ENCODE data around the gene CCR3. TPM values are rescaled to one million over a fixed set of nuclear protein-coding genes. Genes with fewer than 3 reads are reported as not detected.
A peak's percentile ranks its signal among the peaks of the same experiment; 100 is the strongest.
"Not testable (repeated sequence)": the region's sequence is repeated elsewhere in the genome, so short reads cannot be mapped to it uniquely, and the experiment has no call there.

The CCR3 gene
- total and polyA plus RNA-seq, 2 donors, result 0.27 to 0.33 TPM

DNA sequence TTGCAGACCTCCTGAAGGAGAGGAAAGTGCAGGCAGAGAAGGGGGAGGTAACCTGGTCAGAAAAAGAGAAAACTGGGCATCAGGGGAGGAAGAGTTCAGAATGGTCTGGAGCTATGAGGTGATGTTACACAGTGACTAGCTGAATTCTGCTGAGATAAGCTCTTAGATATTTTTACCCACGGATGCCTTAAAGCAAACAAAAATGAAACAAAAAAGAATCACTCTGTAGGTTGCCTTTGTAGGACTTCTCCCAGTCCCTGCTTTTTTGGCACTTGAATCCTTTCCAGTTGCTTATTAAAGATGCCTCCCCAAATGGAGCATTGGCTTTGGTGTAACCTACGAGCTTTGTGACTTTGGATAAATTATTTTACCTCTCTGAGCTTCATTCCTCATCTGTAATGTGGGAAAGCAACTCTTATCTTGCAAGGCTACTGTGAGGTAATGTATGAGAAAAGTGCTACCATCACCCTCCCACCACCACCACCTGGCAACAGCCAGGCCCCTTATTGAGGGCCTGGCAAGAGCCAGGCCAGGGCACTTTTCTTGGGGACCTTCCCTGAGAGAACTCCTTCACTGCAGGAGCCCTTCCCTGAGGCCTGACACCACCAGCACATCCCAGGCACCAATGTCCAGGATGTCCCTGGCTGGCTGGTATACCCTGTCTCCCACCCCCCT lies 36.8 kb upstream of the CCR3 start:
- Histone ChIP-seq H3K27ac (ENCODE audit: low read depth in 1 of 2, low read length in 1 of 2) (no peak overlapping the region), H3K4me3 (ENCODE audit: low read length in 2 of 2) (no peak overlapping the region), H3K36me3 (ENCODE audit: control insufficient read depth in 2 of 2, insufficient read depth in 2 of 2, low read length in 1 of 2) (no peaks in the 10 kb centered on the region), H3K4me1 (ENCODE audit: control insufficient read depth in 2 of 2, insufficient read depth in 2 of 2, low read length in 2 of 2) (peaks cover 7 to 53% of the 10 kb centered on the region in 2 donors), H3K27me3 (ENCODE audit: control insufficient read depth in 2 of 2, insufficient read depth in 1 of 2, low read length in 1 of 2) (no peaks in the 10 kb centered on the region), H3K9me3 (ENCODE audit: control insufficient read depth in 2 of 2, insufficient read depth in 1 of 2, low read length in 1 of 2) (peaks cover 0 to 6% of the 10 kb centered on the region in 2 donors)
- 77% methylated on average over 2 of the region's 2 CpGs for WGBS
- no peak for DNase-seq (ENCODE audit: low read depth in 6 of 9, low spot score in 9 of 9)

DNA sequence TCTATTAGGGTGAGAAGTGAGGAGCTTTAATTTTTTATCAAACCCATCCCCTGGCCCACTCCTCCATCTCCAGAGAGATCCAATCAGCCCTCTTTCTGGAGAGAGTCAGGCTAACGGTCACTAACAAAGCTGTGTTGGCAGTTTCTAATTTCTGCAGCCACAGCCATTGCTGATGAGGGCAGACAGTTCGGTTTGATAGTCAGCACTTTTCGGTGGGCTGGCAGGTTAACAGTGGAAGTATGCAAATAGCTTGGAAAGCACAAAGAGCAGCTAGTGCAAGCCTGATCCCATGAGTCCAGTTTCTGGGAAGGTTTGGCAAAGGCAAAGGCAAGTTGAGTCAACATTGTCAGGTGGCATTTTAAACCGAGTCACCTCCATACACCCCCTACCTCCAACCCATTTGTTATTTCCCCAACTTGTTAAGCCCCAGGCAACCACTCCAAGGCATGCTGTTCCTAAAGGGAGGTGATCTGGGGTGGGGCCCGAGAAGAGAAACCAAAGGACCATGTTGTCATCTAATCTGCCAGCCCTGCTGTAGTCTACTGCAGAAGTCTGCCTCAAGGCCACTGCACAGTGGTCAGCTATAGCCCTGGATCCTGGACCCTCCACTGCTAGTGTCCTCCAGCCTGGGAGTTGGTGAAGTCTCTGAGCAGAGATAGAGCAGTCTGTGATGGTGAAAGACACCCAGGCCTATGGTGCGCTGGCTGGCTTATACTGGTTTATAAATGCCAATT lies 35.8 kb upstream of the CCR3 start:
- WGBS, result 94% methylated on average over 6 of the region's 6 CpGs
- H3K4me3 ChIP-seq (ENCODE audit: low read length in 2 of 2), result no peak overlapping the region

DNA sequence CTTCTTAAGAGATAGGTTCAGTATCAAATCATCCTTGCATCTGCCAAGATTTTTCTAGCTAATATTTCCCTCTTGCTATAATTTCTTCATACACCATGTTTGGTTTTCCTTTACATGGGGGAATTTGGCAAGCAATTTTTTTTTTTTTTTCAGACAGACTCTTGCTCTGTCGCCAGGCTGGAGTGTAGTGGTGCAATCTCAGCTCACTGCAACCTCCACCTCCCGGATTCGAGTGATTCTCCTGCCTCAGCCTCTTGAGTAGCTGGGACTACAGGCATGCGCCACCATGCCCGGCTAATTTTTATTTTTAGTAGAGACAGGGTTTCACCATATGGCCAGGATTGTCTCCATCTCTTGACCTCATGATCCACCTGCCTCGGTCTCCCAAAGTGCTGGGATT lies 34.7 kb upstream of the CCR3 start:
- H3K27me3 ChIP-seq (ENCODE audit: control insufficient read depth in 2 of 2, insufficient read depth in 1 of 2, low read length in 1 of 2); H3K9me3 ChIP-seq (ENCODE audit: control insufficient read depth in 2 of 2, insufficient read depth in 1 of 2, low read length in 1 of 2); H3K36me3 ChIP-seq (ENCODE audit: control insufficient read depth in 2 of 2, insufficient read depth in 2 of 2, low read length in 1 of 2); DNase-seq (ENCODE audit: low read depth in 6 of 9, low spot score in 9 of 9): not testable (repeated sequence)
- H3K27ac ChIP-seq (ENCODE audit: low read depth in 1 of 2, low read length in 1 of 2), result peak overlapping the region in 1 of 2 donors; percentile 14
- 96% methylated on average over 6 of the region's 6 CpGs for WGBS
- H3K4me1 ChIP-seq (ENCODE audit: control insufficient read depth in 2 of 2, insufficient read depth in 2 of 2, low read length in 2 of 2), result peaks cover 7 to 68% of the 10 kb centered on the region in 2 donors
- H3K4me3 ChIP-seq (ENCODE audit: low read length in 2 of 2), result peak overlapping the region in 1 of 2 donors; percentile 14

More for the DNA sequence above, 35.8 kb upstream of the CCR3 start:
- H3K27me3 ChIP-seq (ENCODE audit: control insufficient read depth in 2 of 2, insufficient read depth in 1 of 2, low read length in 1 of 2), result no peaks in the 10 kb centered on the region
- H3K27ac ChIP-seq (ENCODE audit: low read depth in 1 of 2, low read length in 1 of 2), result no peak overlapping the region
- no peak for DNase-seq (ENCODE audit: low read depth in 6 of 9, low spot score in 9 of 9)
- H3K9me3 ChIP-seq (ENCODE audit: control insufficient read depth in 2 of 2, insufficient read depth in 1 of 2, low read length in 1 of 2), result peaks cover 0 to 6% of the 10 kb centered on the region in 2 donors
- H3K36me3 ChIP-seq (ENCODE audit: control insufficient read depth in 2 of 2, insufficient read depth in 2 of 2, low read length in 1 of 2), result no peaks in the 10 kb centered on the region
- peaks cover 7 to 58% of the 10 kb centered on the region in 2 donors for H3K4me1 ChIP-seq (ENCODE audit: control insufficient read depth in 2 of 2, insufficient read depth in 2 of 2, low read length in 2 of 2)

DNA sequence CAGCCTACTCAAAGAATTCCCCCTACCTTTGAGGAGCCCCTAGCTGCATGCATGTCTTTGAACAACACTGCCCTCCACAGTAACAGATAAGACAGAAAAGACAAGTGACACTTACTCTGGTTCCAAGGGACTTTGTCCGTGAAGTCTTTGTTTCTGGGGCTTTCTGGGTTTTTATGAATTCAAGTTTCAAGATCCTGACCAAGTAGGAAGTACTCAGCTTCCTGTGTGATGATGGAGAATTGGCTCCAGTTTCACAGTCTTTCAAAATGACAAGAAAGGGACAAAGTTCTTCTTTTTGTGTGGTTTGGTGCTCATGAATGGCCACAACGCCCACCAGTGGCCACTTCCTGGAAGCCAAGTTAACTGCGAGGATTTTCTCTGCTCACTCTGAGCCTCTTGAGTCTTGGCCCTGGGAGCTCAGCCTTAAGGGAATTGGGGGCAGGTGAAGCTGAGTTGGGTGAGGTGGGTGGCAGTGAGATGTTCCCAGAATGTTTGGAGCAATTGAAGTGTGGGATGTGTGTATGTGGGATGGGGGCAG lies 34.0 kb upstream of the CCR3 start, which contains the start of gene CCR1:
Gene CCR1 (minus strand): TSS at position 147 of the 538 bp plus-strand sequence. CDS start 4,000 bp downstream, outside the sequence.
- H3K27me3 ChIP-seq (ENCODE audit: control insufficient read depth in 2 of 2, insufficient read depth in 1 of 2, low read length in 1 of 2), result no peaks in the 10 kb centered on the region
- 10% methylated on average over 3 of the region's 3 CpGs for WGBS
- peak in 2 of 9 donors; percentile 34 to 70 for DNase-seq (ENCODE audit: low read depth in 6 of 9, low spot score in 9 of 9)
- H3K4me1 ChIP-seq (ENCODE audit: control insufficient read depth in 2 of 2, insufficient read depth in 2 of 2, low read length in 2 of 2), result peaks cover 10 to 75% of the 10 kb centered on the region in 2 donors
- peak within 1 kb of the TSS in 1 of 2 donors; percentile 14 for H3K27ac ChIP-seq (ENCODE audit: low read depth in 1 of 2, low read length in 1 of 2)
- H3K4me3 ChIP-seq (ENCODE audit: low read length in 2 of 2), result peak within 1 kb of the TSS in 1 of 2 donors; percentile 14
- peaks cover 0 to 6% of the 10 kb centered on the region in 2 donors for H3K9me3 ChIP-seq (ENCODE audit: control insufficient read depth in 2 of 2, insufficient read depth in 1 of 2, low read length in 1 of 2)
- H3K36me3 ChIP-seq (ENCODE audit: control insufficient read depth in 2 of 2, insufficient read depth in 2 of 2, low read length in 1 of 2), result no peaks in the 10 kb centered on the region

DNA sequence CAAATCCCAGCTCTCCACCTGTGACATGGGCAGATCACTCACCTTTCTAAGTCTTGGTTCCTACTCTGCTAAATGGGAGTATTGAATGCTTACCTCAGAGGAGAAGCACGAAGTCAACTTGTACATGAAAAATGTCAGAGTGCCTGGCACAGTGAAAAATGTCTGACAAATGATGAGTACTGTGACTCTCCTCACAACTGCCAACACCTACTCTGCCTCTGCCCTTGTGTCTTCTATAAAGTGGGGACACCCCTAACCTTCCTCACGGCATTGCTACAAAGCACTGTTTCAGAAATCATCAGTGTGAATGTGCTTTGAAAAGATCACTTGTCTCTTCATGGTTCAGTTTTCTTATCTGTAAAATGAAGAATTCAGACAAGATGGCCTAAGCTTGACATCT lies 33.2 kb upstream of the CCR3 start:
- Histone ChIP-seq H3K36me3 (ENCODE audit: control insufficient read depth in 2 of 2, insufficient read depth in 2 of 2, low read length in 1 of 2) (no peaks in the 10 kb centered on the region), H3K27ac (ENCODE audit: low read depth in 1 of 2, low read length in 1 of 2) (no peak overlapping the region), H3K27me3 (ENCODE audit: control insufficient read depth in 2 of 2, insufficient read depth in 1 of 2, low read length in 1 of 2) (no peaks in the 10 kb centered on the region), H3K4me3 (ENCODE audit: low read length in 2 of 2) (no peak overlapping the region), H3K4me1 (ENCODE audit: control insufficient read depth in 2 of 2, insufficient read depth in 2 of 2, low read length in 2 of 2) (peaks cover 18 to 83% of the 10 kb centered on the region in 2 donors), H3K9me3 (ENCODE audit: control insufficient read depth in 2 of 2, insufficient read depth in 1 of 2, low read length in 1 of 2) (peaks cover 0 to 6% of the 10 kb centered on the region in 2 donors)
- WGBS, result 46% methylated on average over 2 of the region's 2 CpGs
- DNase-seq (ENCODE audit: low read depth in 6 of 9, low spot score in 9 of 9), result peak in 1 of 9 donors; percentile 24

DNA sequence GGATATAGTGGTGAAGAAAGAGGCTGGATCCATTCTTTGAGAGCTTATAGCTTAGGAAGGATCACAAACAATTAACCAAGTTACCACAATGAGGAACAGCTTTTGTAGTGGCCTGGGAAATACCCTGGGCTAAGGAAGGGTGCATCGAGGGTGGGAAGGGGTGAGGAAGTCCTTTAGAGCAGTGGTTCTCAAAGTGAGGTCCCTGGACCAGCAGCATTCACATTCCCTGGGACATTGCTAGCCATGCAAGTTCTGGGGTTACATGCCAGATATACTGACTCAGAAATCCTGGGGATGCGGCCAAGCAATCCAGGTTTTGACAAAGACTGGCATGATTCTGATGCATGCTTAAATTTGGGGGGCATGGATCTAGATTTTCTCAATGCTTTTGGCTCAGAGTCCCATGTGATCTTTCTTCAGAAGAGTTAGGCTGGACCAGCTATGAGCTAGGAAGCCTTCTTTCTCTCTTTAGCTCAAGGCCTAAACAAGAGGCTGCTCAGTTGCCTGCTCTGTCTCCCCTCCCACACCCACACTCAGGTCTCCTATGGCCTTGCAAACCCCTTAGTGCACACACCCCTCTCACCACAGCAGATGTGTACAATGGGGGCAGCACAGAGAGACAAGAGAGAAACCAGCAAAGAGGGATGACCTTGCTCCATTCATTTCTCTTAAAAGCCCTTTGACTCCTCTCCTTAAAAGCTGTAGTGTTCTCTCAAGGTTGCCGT lies 32.4 kb upstream of the CCR3 start:
- peaks cover 22 to 89% of the 10 kb centered on the region in 2 donors for H3K4me1 ChIP-seq (ENCODE audit: control insufficient read depth in 2 of 2, insufficient read depth in 2 of 2, low read length in 2 of 2)
- H3K36me3 ChIP-seq (ENCODE audit: control insufficient read depth in 2 of 2, insufficient read depth in 2 of 2, low read length in 1 of 2), result no peaks in the 10 kb centered on the region
- no peaks in the 10 kb centered on the region for H3K27me3 ChIP-seq (ENCODE audit: control insufficient read depth in 2 of 2, insufficient read depth in 1 of 2, low read length in 1 of 2)
- peaks cover 0 to 2% of the 10 kb centered on the region in 2 donors for H3K9me3 ChIP-seq (ENCODE audit: control insufficient read depth in 2 of 2, insufficient read depth in 1 of 2, low read length in 1 of 2)
- H3K27ac ChIP-seq (ENCODE audit: low read depth in 1 of 2, low read length in 1 of 2), result no peak overlapping the region
- WGBS, result 75% methylated on average over 3 of the region's 3 CpGs
- H3K4me3 ChIP-seq (ENCODE audit: low read length in 2 of 2), result no peak overlapping the region
- peak in 1 of 9 donors; percentile 27 for DNase-seq (ENCODE audit: low read depth in 6 of 9, low spot score in 9 of 9)

DNA sequence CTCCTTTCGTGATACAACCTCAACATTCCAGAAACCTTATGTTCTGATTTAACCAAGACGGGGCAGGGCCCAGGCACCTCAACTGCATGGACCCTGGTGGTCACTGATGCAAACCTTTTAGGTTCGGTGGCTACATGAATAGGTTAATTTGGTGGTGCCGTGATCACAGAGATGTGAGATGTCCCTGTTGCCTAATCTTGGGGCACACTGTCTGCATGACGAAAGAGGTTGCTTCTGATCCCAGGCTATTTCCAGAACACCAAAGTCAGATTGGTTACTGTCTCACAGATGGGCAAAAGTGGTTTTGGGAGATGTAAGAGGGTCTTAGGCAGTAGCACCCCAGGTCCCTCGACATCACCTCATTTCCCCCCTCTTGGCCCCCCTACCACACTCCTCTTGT lies 30.2 kb upstream of the CCR3 start:
- peaks cover 22 to 76% of the 10 kb centered on the region in 2 donors for H3K4me1 ChIP-seq (ENCODE audit: control insufficient read depth in 2 of 2, insufficient read depth in 2 of 2, low read length in 2 of 2)

DNA sequence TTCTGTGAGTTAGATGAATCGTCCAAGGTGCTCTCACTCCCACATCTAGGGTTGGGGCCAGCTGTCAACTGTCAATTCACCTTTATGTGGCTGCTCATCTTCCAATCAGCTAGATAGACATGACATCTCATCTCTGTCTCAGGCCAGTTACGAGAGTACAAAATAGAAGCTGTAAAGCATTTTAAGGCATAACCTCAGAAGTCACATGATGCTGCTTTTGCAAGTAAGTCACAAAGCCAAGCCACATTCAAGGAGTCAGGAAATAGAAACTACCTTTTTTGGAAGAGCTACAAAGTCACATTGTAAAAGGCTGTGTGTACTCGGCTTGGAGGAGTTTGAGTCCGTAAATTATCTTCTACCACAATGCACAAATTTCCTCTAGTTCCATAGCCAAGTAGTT lies 29.1 kb upstream of the CCR3 start:
- H3K36me3 ChIP-seq (ENCODE audit: control insufficient read depth in 2 of 2, insufficient read depth in 2 of 2, low read length in 1 of 2), result no peaks in the 10 kb centered on the region
- no peaks in the 10 kb centered on the region for H3K9me3 ChIP-seq (ENCODE audit: control insufficient read depth in 2 of 2, insufficient read depth in 1 of 2, low read length in 1 of 2)
- H3K27me3 ChIP-seq (ENCODE audit: control insufficient read depth in 2 of 2, insufficient read depth in 1 of 2, low read length in 1 of 2), result no peaks in the 10 kb centered on the region
- H3K4me3 ChIP-seq (ENCODE audit: low read length in 2 of 2), result peak overlapping the region in 1 of 2 donors; percentile 13
- WGBS, result 5% methylated on average over 4 of the region's 4 CpGs
- DNase-seq (ENCODE audit: low read depth in 6 of 9, low spot score in 9 of 9), result peak; percentile 59 to 91 (median 74)
- H3K4me1 ChIP-seq (ENCODE audit: control insufficient read depth in 2 of 2, insufficient read depth in 2 of 2, low read length in 2 of 2), result peaks cover 18 to 65% of the 10 kb centered on the region in 2 donors
- H3K27ac ChIP-seq (ENCODE audit: low read depth in 1 of 2, low read length in 1 of 2), result peak overlapping the region; percentile 71 to 85

More for the DNA sequence above, 30.2 kb upstream of the CCR3 start:
- Histone ChIP-seq H3K4me3 (ENCODE audit: low read length in 2 of 2) (no peak overlapping the region), H3K27me3 (ENCODE audit: control insufficient read depth in 2 of 2, insufficient read depth in 1 of 2, low read length in 1 of 2) (no peaks in the 10 kb centered on the region), H3K36me3 (ENCODE audit: control insufficient read depth in 2 of 2, insufficient read depth in 2 of 2, low read length in 1 of 2) (no peaks in the 10 kb centered on the region), H3K9me3 (ENCODE audit: control insufficient read depth in 2 of 2, insufficient read depth in 1 of 2, low read length in 1 of 2) (no peaks in the 10 kb centered on the region), H3K27ac (ENCODE audit: low read depth in 1 of 2, low read length in 1 of 2) (no peak overlapping the region)
- DNase-seq (ENCODE audit: low read depth in 6 of 9, low spot score in 9 of 9), result no peak
- WGBS, result 84% methylated on average over 6 of the region's 6 CpGs

Data from thymus (tissue), 11 donors.